IMR-90 (cell line): Measurements from ENCODE around the gene PPY. TPM values are rescaled to one million over a fixed set of nuclear protein-coding genes. Genes with fewer than 3 reads are reported as not detected.

Experiments used
- ATAC-seq: fragments of 200-7000 bp; cut with Tn5 transposase; 2 replicates; pipeline ENCODE4 v1.9.1; 2020; ENCODE audit warnings: low read depth, mild to moderate bottlenecking, moderate library complexity
- BruUV-seq: library from RNA; stranded (reverse); fragments of 400-500 nt; replicated peaks from 2 replicates; lab custom pipeline; 2021; lab: Mats Ljungman, UMichigan
- CTCF ChIA-PET: fragments of 300-600 bp; formaldehyde crosslinking; extraction: SDS; loops from one replicate; lab custom pipeline; 2021; ENCODE audit warnings: antibody characterized with exemption; lab: Yijun Ruan, JAX
- POLR2A ChIA-PET: fragments of 300-600 bp; sonication (Branson Sonifier 250); formaldehyde crosslinking; loops from one replicate; lab custom pipeline; 2022; ENCODE audit warnings: antibody characterized with exemption; ENCODE audit not compliant: unreplicated experiment; lab: Charles Lee
- DNase-seq: peaks from one replicate; pipeline ENCODE4 v3.0.0; 2013
- H2AFZ ChIP-seq: replicated peaks from 2 replicates; pipeline ENCODE3; 2013; ENCODE audit warnings: low read length, mild to moderate bottlenecking; ENCODE audit not compliant: poor library complexity
- H2AK5ac ChIP-seq: 2 replicates; pipeline ENCODE4 v1.6.1; 2013; ENCODE audit warnings: low read depth, low read length, inconsistent platforms
- H2AK9ac ChIP-seq: replicated peaks from 2 replicates; pipeline ENCODE3; 2013; ENCODE audit warnings: mild to moderate bottlenecking, low read depth, low read length, moderate library complexity; ENCODE audit not compliant: poor library complexity
- H2BK120ac ChIP-seq: 2 replicates; pipeline ENCODE4 v1.6.1; 2013; ENCODE audit warnings: low read depth, low read length, inconsistent platforms
- H2BK15ac ChIP-seq: 3 replicates; pipeline ENCODE4 v1.6.1; 2013; ENCODE audit warnings: low read depth, low read length, inconsistent platforms
- H2BK20ac ChIP-seq: 2 replicates; pipeline ENCODE4 v1.6.1; 2013; ENCODE audit warnings: low read depth, mild to moderate bottlenecking, inconsistent platforms, low read length, moderate library complexity
- H2BK5ac ChIP-seq: 2 replicates; pipeline ENCODE4 v1.6.1; 2013; ENCODE audit warnings: mild to moderate bottlenecking, low read depth, low read length, inconsistent platforms; ENCODE audit not compliant: poor library complexity, severe bottlenecking
- H3K14ac ChIP-seq: replicated peaks from 2 replicates; pipeline ENCODE4 v1.6.1; 2013; ENCODE audit warnings: low read depth, low read length, inconsistent platforms
- H3K18ac ChIP-seq: 2 replicates; pipeline ENCODE4 v1.6.1; 2013; ENCODE audit warnings: low read depth, low read length, control low read depth
- H3K23ac ChIP-seq: 2 replicates; pipeline ENCODE4 v1.6.1; 2013; ENCODE audit warnings: low read depth, low read length, inconsistent platforms
- H3K27ac ChIP-seq: 2 replicates; pipeline ENCODE4 v1.5.1; 2013; ENCODE audit warnings: mild to moderate bottlenecking, control low read depth, low read length; ENCODE audit not compliant: insufficient read depth
- H3K27me3 ChIP-seq: 2 replicates; pipeline ENCODE4 v1.6.1; 2013; ENCODE audit warnings: low read length; ENCODE audit not compliant: control insufficient read depth, insufficient read depth
- H3K36me3 ChIP-seq: 2 replicates; pipeline ENCODE4 v1.6.1; 2013; ENCODE audit warnings: low read length, mixed read lengths; ENCODE audit not compliant: control insufficient read depth, insufficient read depth
- H3K4ac ChIP-seq: 2 replicates; pipeline ENCODE4 v1.6.1; 2013; ENCODE audit warnings: low read depth, low read length, inconsistent platforms
- H3K4me1 ChIP-seq: 2 replicates; pipeline ENCODE4 v1.6.1; 2013; ENCODE audit warnings: low read length, mixed read lengths; ENCODE audit not compliant: control insufficient read depth, insufficient read depth
- H3K4me2 ChIP-seq: 2 replicates; pipeline ENCODE4 v1.6.1; 2013; ENCODE audit warnings: low read depth, mild to moderate bottlenecking, control low read depth, low read length, moderate library complexity
- H3K4me3 ChIP-seq: 2 replicates; pipeline ENCODE4 v1.5.1; 2013; ENCODE audit warnings: low read depth, mild to moderate bottlenecking, control low read depth, low read length, moderate library complexity; ENCODE audit not compliant: insufficient read depth
- H3K56ac ChIP-seq: 2 replicates; pipeline ENCODE4 v1.6.1; 2013; ENCODE audit warnings: low read length, inconsistent platforms; ENCODE audit not compliant: insufficient read depth; ENCODE audit errors: extremely low read depth
- H3K79me1 ChIP-seq, 2 experiments: 2 replicates each; pipeline ENCODE4 v1.6.1; 2013; ENCODE audit warnings: low read length in 2 of 2, inconsistent platforms in 1 of 2, low read depth in 1 of 2
- H3K9ac ChIP-seq: 2 replicates; pipeline ENCODE4 v1.6.1; 2013; ENCODE audit warnings: low read depth, low read length, control low read depth
- H3K9me1 ChIP-seq: 2 replicates; pipeline ENCODE4 v1.6.1; 2013; ENCODE audit warnings: low read length, inconsistent platforms; ENCODE audit not compliant: insufficient read depth
- H3K9me3 ChIP-seq: 2 replicates; pipeline ENCODE4 v1.6.1; 2013; ENCODE audit warnings: low read length; ENCODE audit not compliant: control insufficient read depth, insufficient read depth
- H4K20me1 ChIP-seq: 2 replicates; pipeline ENCODE4 v1.6.1; 2013; ENCODE audit warnings: low read length, inconsistent platforms; ENCODE audit not compliant: insufficient read depth
- H4K5ac ChIP-seq: 2 replicates; pipeline ENCODE4 v1.6.1; 2013; ENCODE audit warnings: mild to moderate bottlenecking, low read depth, low read length, control low read depth
- H4K8ac ChIP-seq, 2 experiments: 2 replicates each; pipeline ENCODE4 v1.6.1; 2013; ENCODE audit warnings: low read depth in 2 of 2, low read length in 2 of 2, control low read depth in 1 of 2, inconsistent platforms in 1 of 2
- H4K91ac ChIP-seq: 2 replicates; pipeline ENCODE4 v1.6.1; 2013; ENCODE audit warnings: low read depth, low read length, inconsistent platforms; ENCODE audit not compliant: insufficient read depth
- BHLHE40 ChIP-seq: fragments of 150-350 bp; IDR thresholded peaks from 2 replicates; pipeline ENCODE4 v1.6.1; 2016; ENCODE audit warnings: mild to moderate bottlenecking, low read depth, low read length
- FOS ChIP-seq: fragments of 150-350 bp; IDR thresholded peaks from 2 replicates; pipeline ENCODE4 v1.6.1; 2016; ENCODE audit warnings: low read depth, low read length
- MAZ ChIP-seq: IDR thresholded peaks from 2 replicates; pipeline ENCODE4 v1.6.1; 2012; ENCODE audit warnings: low read depth, mild to moderate bottlenecking, low read length, improper control_type of control experiment, moderate library complexity, borderline replicate concordance
- MXI1 ChIP-seq: IDR thresholded peaks from 2 replicates; pipeline ENCODE4 v1.6.1; 2012; ENCODE audit warnings: low read depth, mild to moderate bottlenecking, low read length, moderate library complexity, borderline replicate concordance
- NFE2L2 ChIP-seq: fragments of 150-350 bp; IDR thresholded peaks from 2 replicates; pipeline ENCODE4 v1.6.1; 2016; ENCODE audit warnings: low read depth, mild to moderate bottlenecking, low read length
- RAD21 ChIP-seq: IDR thresholded peaks from 2 replicates; pipeline ENCODE4 v1.6.1; 2012; ENCODE audit warnings: low read length, improper control_type of control experiment
- RCOR1 ChIP-seq: IDR thresholded peaks from 2 replicates; pipeline ENCODE4 v1.6.1; 2012; ENCODE audit warnings: mild to moderate bottlenecking, low read length, improper control_type of control experiment; ENCODE audit not compliant: insufficient replicate concordance
- RFX5 ChIP-seq: IDR thresholded peaks from 2 replicates; pipeline ENCODE4 v1.8.0; 2012; ENCODE audit warnings: low read depth, mild to moderate bottlenecking, low read length, moderate library complexity
- SMC3 ChIP-seq: fragments of 150-350 bp; IDR thresholded peaks from 2 replicates; pipeline ENCODE4 v1.6.1; 2016; ENCODE audit warnings: low read depth, mild to moderate bottlenecking, antibody characterized with exemption, low read length, moderate library complexity
- WGBS, 2 experiments: methylation state at CpG; one replicate each; pipeline versions ENCODE4 v1.1.5 to v1.1.7; 2013; ENCODE audit warnings: missing lambda C conversion rate in 2 of 2; ENCODE audit not compliant: insufficient read length in 1 of 2; ENCODE audit errors: extremely low coverage in 2 of 2; 5-methylcytosine and 5-hydroxymethylcytosine counted together
- dilution Hi-C: fragments of 300-500 bp; cut with HindIII; formaldehyde crosslinking; loops from one replicate; pipeline ENCODE4 v1.14.3; 2018; ENCODE audit warnings: low sequenced_read_pairs; ENCODE audit not compliant: unreplicated experiment
- in situ Hi-C: fragments of 300-500 bp; cut with MboI; formaldehyde crosslinking; loops from 3 replicates; pipeline ENCODE4 v1.14.3; 2019; ENCODE audit warnings: low sequenced_read_pairs, inconsistent platforms, mixed read lengths
- intact Hi-C: fragments of 100-400 bp; cut with micrococcal nuclease; formaldehyde crosslinking; loops from 2 replicates; pipeline ENCODE4 v1.10.0; 2022
- polyA plus RNA-seq, 3 experiments: library from polyadenylated mRNA; depleted of rRNA; stranded (reverse); fragments of >200 nt; gene quantifications; 2 replicates each; pipeline ENCODE4 v1.2.3, GENCODE V29; 2012; ENCODE audit warnings: low replicate concordance in 1 of 3
- total RNA-seq: library from RNA; depleted of rRNA; stranded (reverse); fragments of >200 nt; gene quantifications from 2 replicates; pipeline ENCODE4 v1.2.3, GENCODE V29; 2012
- TF ChIP-seq, protein P1 (sequence below): conservative IDR thresholded peaks from 2 replicates; pipeline ENCODE4 v1.5.1; 2012; ENCODE audit warnings: mild to moderate bottlenecking, low read depth, low read length, improper control_type of control experiment

The PPY gene
- total and polyA plus RNA-seq, 2 of the 4 experiments (the other 2 are of a cell fraction) = not detected

DNA sequence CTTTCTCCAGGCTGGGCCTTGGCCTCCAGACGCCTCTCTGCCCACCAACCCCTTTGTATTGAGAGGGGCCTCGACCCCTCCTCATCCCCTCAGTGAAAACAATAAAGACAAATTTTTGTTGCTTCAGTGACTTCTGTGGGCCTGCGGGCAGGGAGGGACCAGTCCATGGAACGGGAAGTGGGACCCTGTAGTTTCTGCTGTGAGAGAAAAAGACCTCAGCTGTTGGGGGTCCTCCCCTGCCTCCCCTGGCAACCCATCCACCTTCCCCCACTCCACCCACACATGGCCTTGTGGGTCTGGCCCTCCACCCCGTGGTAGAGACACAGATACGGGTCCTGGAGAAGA, 3.5 kb downstream of the PPY start:
- no peak overlapping the region for H2AK5ac ChIP-seq
- H3K14ac ChIP-seq = no peak overlapping the region
- no peak overlapping the region for H3K56ac ChIP-seq
- H4K91ac ChIP-seq = no peak overlapping the region
- H2BK5ac ChIP-seq = no peak overlapping the region
- DNase-seq = no peak
- WGBS, 2 experiments = no CpG with 5 or more reads among the region's 6 CpGs
- no peak overlapping the region for H3K27ac ChIP-seq
- no peak overlapping the region for H3K4me2 ChIP-seq
- H3K4me3 ChIP-seq = no peak overlapping the region
- POLR2A ChIA-PET = no interaction called here
- peaks cover 44% of the 10 kb centered on the region for H3K27me3 ChIP-seq
- H3K4me1 ChIP-seq = no peaks in the 10 kb centered on the region; the same call in 1 of the 2 replicates
- TF ChIP-seq FOS = no peak
- TF ChIP-seq, protein P1, sequence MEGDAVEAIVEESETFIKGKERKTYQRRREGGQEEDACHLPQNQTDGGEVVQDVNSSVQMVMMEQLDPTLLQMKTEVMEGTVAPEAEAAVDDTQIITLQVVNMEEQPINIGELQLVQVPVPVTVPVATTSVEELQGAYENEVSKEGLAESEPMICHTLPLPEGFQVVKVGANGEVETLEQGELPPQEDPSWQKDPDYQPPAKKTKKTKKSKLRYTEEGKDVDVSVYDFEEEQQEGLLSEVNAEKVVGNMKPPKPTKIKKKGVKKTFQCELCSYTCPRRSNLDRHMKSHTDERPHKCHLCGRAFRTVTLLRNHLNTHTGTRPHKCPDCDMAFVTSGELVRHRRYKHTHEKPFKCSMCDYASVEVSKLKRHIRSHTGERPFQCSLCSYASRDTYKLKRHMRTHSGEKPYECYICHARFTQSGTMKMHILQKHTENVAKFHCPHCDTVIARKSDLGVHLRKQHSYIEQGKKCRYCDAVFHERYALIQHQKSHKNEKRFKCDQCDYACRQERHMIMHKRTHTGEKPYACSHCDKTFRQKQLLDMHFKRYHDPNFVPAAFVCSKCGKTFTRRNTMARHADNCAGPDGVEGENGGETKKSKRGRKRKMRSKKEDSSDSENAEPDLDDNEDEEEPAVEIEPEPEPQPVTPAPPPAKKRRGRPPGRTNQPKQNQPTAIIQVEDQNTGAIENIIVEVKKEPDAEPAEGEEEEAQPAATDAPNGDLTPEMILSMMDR = no peak
- no peak for TF ChIP-seq MAZ
- TF ChIP-seq RCOR1 = no peak
- TF ChIP-seq MXI1 = no peak
- TF ChIP-seq RAD21 = no peak
- TF ChIP-seq SMC3 = no peak
- no peak for TF ChIP-seq RFX5
- TF ChIP-seq NFE2L2 = no peak
- TF ChIP-seq BHLHE40 = no peak
- H4K20me1 ChIP-seq = no peaks in the 10 kb centered on the region; the same call in 1 of the 2 replicates
- no peaks in the 10 kb centered on the region for H3K79me1 ChIP-seq
- H3K23ac ChIP-seq = no peak overlapping the region
- in situ Hi-C loops = no loop called here
- H2BK15ac ChIP-seq = no peak overlapping the region
- no peak overlapping the region for H3K4ac ChIP-seq
- no peak overlapping the region for H2BK120ac ChIP-seq
- H3K36me3 ChIP-seq = no peaks in the 10 kb centered on the region
- no peak overlapping the region for H4K8ac ChIP-seq
- dilution Hi-C loops = no loop called here
- intact Hi-C loops = no loop called here
- BruUV-seq = no TSS peak
- no peaks in the 10 kb centered on the region for H3K9me3 ChIP-seq
- ATAC-seq = no peak
- H2BK20ac ChIP-seq = no peak overlapping the region
- no peak overlapping the region for H2AK9ac ChIP-seq
- no peak overlapping the region for H3K18ac ChIP-seq
- CTCF ChIA-PET = no interaction called here
- H2AFZ ChIP-seq = no peak overlapping the region
- no peak overlapping the region for H4K5ac ChIP-seq
- H3K9ac ChIP-seq = no peak overlapping the region
- no peaks in the 10 kb centered on the region; the same call in 1 of the 2 replicates for H3K9me1 ChIP-seq
